Stomach smooth muscle (tissue), 2 donors: ENCODE results near the gene DNM2.

Source experiments
- H3K27ac ChIP-seq: one replicate; pipeline ENCODE4 v1.7.0; 2013; ENCODE audit warnings: mild to moderate bottlenecking, low read length, inconsistent platforms
- H3K27me3 ChIP-seq, 2 donors: one replicate each; pipeline ENCODE4 v1.7.0; 2013; ENCODE audit warnings: low read length in 2 of 2; ENCODE audit not compliant: insufficient read depth in 2 of 2, control insufficient read depth in 1 of 2
- H3K36me3 ChIP-seq, 2 donors: one replicate each; pipeline ENCODE4 v1.7.0; 2013; ENCODE audit warnings: low read length in 2 of 2; ENCODE audit not compliant: control insufficient read depth in 2 of 2, insufficient read depth in 2 of 2
- H3K4me1 ChIP-seq: one replicate; pipeline ENCODE4 v1.7.0; 2013; ENCODE audit warnings: low read length; ENCODE audit not compliant: control insufficient read depth, insufficient read depth
- H3K4me3 ChIP-seq, 2 donors: one replicate each; pipeline ENCODE4 v1.7.0; 2013; ENCODE audit warnings: low read length in 2 of 2
- H3K9ac ChIP-seq, 2 donors: one replicate each; pipeline ENCODE4 v1.7.0; 2013; ENCODE audit warnings: low read length in 2 of 2, mild to moderate bottlenecking in 1 of 2
- H3K9me3 ChIP-seq, 2 donors: one replicate each; pipeline ENCODE4 v1.7.0; 2013; ENCODE audit warnings: low read length in 2 of 2; ENCODE audit not compliant: control insufficient read depth in 2 of 2
- donor health status: healthy.
- donor health status: Pancreatic carcinoma.

DNM2 gene

GRCh38 chr19:10828981-10829821 lies 111.3 kb downstream of the DNM2 start:
- no peak overlapping the region for H3K27ac ChIP-seq
- no peaks in the 10 kb centered on the region for H3K9me3 ChIP-seq
- H3K9ac ChIP-seq, result no peak overlapping the region
- no peak overlapping the region for H3K4me3 ChIP-seq
- peaks cover 18 to 36% of the 10 kb centered on the region in 2 donors for H3K36me3 ChIP-seq
- H3K4me1 ChIP-seq, result no peaks in the 10 kb centered on the region
- no peaks in the 10 kb centered on the region for H3K27me3 ChIP-seq

DNA sequence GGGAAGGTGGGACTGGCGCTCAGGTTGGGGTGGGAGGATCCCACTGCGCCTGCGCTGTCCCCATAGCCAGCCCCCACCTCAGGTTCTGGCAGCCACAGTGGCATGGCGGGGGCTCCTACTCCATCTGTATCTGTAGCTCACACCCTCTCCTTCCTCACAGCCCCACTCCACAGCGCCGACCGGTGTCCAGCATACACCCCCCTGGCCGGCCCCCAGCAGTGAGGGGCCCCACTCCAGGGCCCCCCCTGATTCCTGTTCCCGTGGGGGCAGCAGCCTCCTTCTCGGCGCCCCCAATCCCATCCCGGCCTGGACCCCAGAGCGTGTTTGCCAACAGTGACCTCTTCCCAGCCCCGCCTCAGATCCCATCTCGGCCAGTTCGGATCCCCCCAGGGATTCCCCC lies 112.1 kb downstream of the DNM2 start:
- H3K36me3 ChIP-seq, result peaks cover 10 to 31% of the 10 kb centered on the region in 2 donors
- peaks cover under 1% of the 10 kb centered on the region for H3K4me1 ChIP-seq
- H3K27me3 ChIP-seq, result no peaks in the 10 kb centered on the region
- H3K9ac ChIP-seq, result no peak overlapping the region
- no peak overlapping the region for H3K4me3 ChIP-seq
- H3K27ac ChIP-seq, result no peak overlapping the region
- H3K9me3 ChIP-seq, result no peaks in the 10 kb centered on the region

GRCh38 chr19:10830370-10830769 lies 112.5 kb downstream of the DNM2 start:
- Histone ChIP-seq H3K36me3 (peaks cover 8 to 30% of the 10 kb centered on the region in 2 donors), H3K9ac (no peak overlapping the region), H3K27me3 (no peaks in the 10 kb centered on the region), H3K27ac (no peak overlapping the region), H3K4me3 (no peak overlapping the region), H3K4me1 (peaks cover 5% of the 10 kb centered on the region), H3K9me3 (no peaks in the 10 kb centered on the region)

GRCh38 chr19:10830931-10831779 lies 113.3 kb downstream of the DNM2 start:
- H3K9ac ChIP-seq, result no peak overlapping the region
- no peaks in the 10 kb centered on the region for H3K9me3 ChIP-seq
- H3K27ac ChIP-seq, result no peak overlapping the region
- H3K4me3 ChIP-seq, result no peak overlapping the region
- peaks cover 8 to 27% of the 10 kb centered on the region in 2 donors for H3K36me3 ChIP-seq
- H3K4me1 ChIP-seq, result peaks cover 7% of the 10 kb centered on the region
- no peaks in the 10 kb centered on the region for H3K27me3 ChIP-seq

- Histone ChIP-seq H3K36me3 (peaks cover 0 to 17% of the 10 kb centered on the region in 2 donors), H3K27me3 (no peaks in the 10 kb centered on the region), H3K9me3 (peaks cover 0 to 3% of the 10 kb centered on the region in 2 donors), H3K9ac (no peak overlapping the region), H3K27ac (no peak overlapping the region), H3K4me3 (no peak overlapping the region), H3K4me1 (peaks cover 15% of the 10 kb centered on the region)
These were observed 114.4 kb downstream of the DNM2 start for GRCh38 chr19:10831987-10832938.

GRCh38 chr19:10832939-10833296 lies 115.0 kb downstream of the DNM2 start:
- Histone ChIP-seq H3K4me3 (no peak overlapping the region), H3K9ac (no peak overlapping the region), H3K27me3 (no peaks in the 10 kb centered on the region), H3K36me3 (peaks cover 0 to 17% of the 10 kb centered on the region in 2 donors), H3K9me3 (peaks cover 0 to 3% of the 10 kb centered on the region in 2 donors), H3K4me1 (peaks cover 15% of the 10 kb centered on the region), H3K27ac (no peak overlapping the region)

DNA sequence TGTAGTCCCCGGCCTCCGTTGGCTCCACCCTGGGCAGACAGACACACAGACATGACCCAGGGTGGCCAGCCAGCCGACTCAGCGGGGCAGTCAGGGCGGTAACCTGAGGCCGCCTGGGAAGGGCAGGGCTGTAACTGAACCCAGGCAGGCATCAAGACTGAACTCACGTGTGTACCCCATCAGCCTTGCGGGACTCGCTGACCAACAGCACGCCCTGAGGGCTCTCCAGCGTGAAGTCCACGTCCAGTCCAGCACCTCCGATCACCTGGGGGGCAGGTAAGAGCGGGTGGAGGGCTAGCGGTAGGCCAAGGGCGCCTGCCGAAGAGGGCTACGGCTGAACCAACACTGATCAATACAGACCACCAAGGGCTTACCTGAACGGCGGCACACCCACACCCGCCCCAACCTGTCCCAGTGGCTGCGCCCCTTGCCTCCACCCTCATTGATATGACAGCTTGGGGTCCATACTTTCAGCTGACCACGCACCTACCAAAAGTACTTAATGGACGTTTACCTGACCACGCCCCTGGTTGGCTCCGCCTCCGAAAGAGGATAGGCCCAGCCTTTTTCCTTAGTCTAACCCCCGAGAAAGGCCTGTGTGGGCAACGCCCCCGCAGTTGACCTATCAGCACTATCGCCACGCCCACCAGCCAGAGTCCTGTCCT lies 117.3 kb downstream of the DNM2 start:
- H3K27ac ChIP-seq, result peak overlapping the region; percentile 97
- H3K9ac ChIP-seq, result peak overlapping the region; percentile 51 to 58

DNA sequence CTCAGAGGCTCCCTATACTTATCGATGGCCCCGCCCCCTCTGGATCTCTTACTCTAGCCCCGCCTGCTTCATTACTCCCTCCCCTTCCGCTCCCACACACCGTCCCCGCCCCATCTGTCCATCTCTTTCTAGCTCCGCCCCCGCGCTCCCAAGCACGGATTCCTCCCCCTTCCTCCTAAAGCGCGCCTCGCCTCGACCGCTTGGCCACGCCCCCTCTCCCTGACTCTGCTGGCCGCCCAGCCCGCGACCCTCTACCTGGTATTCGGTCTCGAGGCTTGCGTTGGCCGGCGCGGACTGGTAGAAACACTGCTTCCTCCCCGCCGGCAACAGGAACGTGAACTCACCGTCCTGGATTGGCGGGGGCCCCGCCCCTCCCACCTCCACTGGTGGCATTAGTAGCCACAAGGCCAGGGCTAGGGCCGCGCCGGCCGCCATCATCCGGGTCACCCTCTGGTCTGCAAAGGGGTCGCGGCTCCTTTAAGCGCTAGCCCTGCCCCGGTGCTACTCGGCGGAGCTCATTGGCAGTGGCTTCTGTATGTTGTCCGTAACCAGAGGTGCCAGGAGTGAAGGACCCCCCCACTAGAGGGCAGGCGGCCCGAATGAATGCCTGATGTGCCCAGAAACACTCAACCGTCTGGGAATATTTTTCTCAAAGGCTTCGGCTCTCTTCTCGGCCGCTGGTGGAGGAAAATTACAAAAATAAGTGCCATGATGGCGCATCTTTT lies 118.0 kb downstream of the DNM2 start, which contains the start of gene TMED1:
Gene TMED1, minus strand, starts transcription at position 459 of the 725 bp plus-strand sequence. Its CDS starts 21 bp downstream, at position 438.
- H3K36me3 ChIP-seq, result peaks cover 0 to 10% of the 10 kb centered on the region in 2 donors
- H3K27me3 ChIP-seq, result no peaks in the 10 kb centered on the region
- peak within 1 kb of the TSS; percentile 87 for H3K4me3 ChIP-seq
- peaks cover 15% of the 10 kb centered on the region for H3K4me1 ChIP-seq
- peak within 1 kb of the TSS; percentile 90 to 91 for H3K9ac ChIP-seq
- peaks cover 0 to 3% of the 10 kb centered on the region in 2 donors for H3K9me3 ChIP-seq
- H3K27ac ChIP-seq, result peak within 1 kb of the TSS; percentile 97

More for the DNA sequence above, 117.3 kb downstream of the DNM2 start:
- H3K9me3 ChIP-seq, result peaks cover 0 to 3% of the 10 kb centered on the region in 2 donors
- peaks cover 0 to 14% of the 10 kb centered on the region in 2 donors for H3K36me3 ChIP-seq
- H3K27me3 ChIP-seq, result no peaks in the 10 kb centered on the region
- peak overlapping the region; percentile 62 to 87 for H3K4me3 ChIP-seq
- peaks cover 15% of the 10 kb centered on the region for H3K4me1 ChIP-seq
